Measurements from ENCODE around the gene DCTN3. TPM values are rescaled to one million over a fixed set of nuclear protein-coding genes. Genes with fewer than 3 reads are reported as not detected.
A peak's percentile ranks its signal among the peaks of the same experiment; 100 is the strongest.

DCTN3 gene
- total RNA-seq, 1 donor from 2014 or later: 135 TPM

GRCh38 chr9:34635556-34635955, 15.3 kb upstream of the DCTN3 start:
- Histone ChIP-seq H3K36me3 (peaks cover 10% of the 10 kb centered on the region), H3K9me3 (replicated peaks) (no peaks in the 10 kb centered on the region), H3K4me1 (peaks cover 37% of the 10 kb centered on the region), H3K27me3 (ENCODE audit: low read depth) (no peaks in the 10 kb centered on the region), H3K27ac (replicated peaks) (no peak overlapping the region), H3K4me3 (no peak overlapping the region)
- TF ChIP-seq CTCF (IDR thresholded peaks at IDR 0.05; ENCODE audit: borderline replicate concordance): no peak
- DNase-seq: no peak
- intact Hi-C loops (cut with micrococcal nuclease): no loop called here

GRCh38 chr9:34634551-34635248, 14.4 kb upstream of the DCTN3 start:
- Histone ChIP-seq H3K27ac (replicated peaks) (no peak overlapping the region), H3K4me1 (peaks cover 37% of the 10 kb centered on the region), H3K4me3 (no peak overlapping the region), H3K9me3 (replicated peaks) (no peaks in the 10 kb centered on the region), H3K27me3 (ENCODE audit: low read depth) (peaks cover 7% of the 10 kb centered on the region), H3K36me3 (peaks cover 10% of the 10 kb centered on the region)
- intact Hi-C loops (cut with micrococcal nuclease): no loop called here
- DNase-seq: no peak
- no peak for TF ChIP-seq CTCF (IDR thresholded peaks at IDR 0.05; ENCODE audit: borderline replicate concordance)

- Histone ChIP-seq H3K36me3 (peaks cover 10% of the 10 kb centered on the region), H3K9me3 (replicated peaks) (no peaks in the 10 kb centered on the region), H3K27ac (replicated peaks) (no peak overlapping the region), H3K27me3 (ENCODE audit: low read depth) (peaks cover 14% of the 10 kb centered on the region), H3K4me1 (peaks cover 41% of the 10 kb centered on the region), H3K4me3 (no peak overlapping the region)
- peak; percentile 90 for TF ChIP-seq CTCF (IDR thresholded peaks at IDR 0.05; ENCODE audit: borderline replicate concordance)
- DNase-seq: peak; percentile 53
- intact Hi-C loops (cut with micrococcal nuclease): no loop called here
Observed at GRCh38 chr9:34633851-34634550, 13.7 kb upstream of the DCTN3 start.

GRCh38 chr9:34633166-34633565, 12.9 kb upstream of the DCTN3 start:
- no peak for DNase-seq
- H3K4me1 ChIP-seq: peaks cover 43% of the 10 kb centered on the region
- TF ChIP-seq CTCF (IDR thresholded peaks at IDR 0.05; ENCODE audit: borderline replicate concordance): no peak
- peaks cover 22% of the 10 kb centered on the region for H3K27me3 ChIP-seq (ENCODE audit: low read depth)
- intact Hi-C loops (cut with micrococcal nuclease): no loop called here
- no peaks in the 10 kb centered on the region for H3K9me3 ChIP-seq (replicated peaks)
- H3K27ac ChIP-seq (replicated peaks): no peak overlapping the region
- H3K4me3 ChIP-seq: no peak overlapping the region
- peaks cover 10% of the 10 kb centered on the region for H3K36me3 ChIP-seq

GRCh38 chr9:34630402-34631154, 10.3 kb upstream of the DCTN3 start:
- no peak for DNase-seq
- Histone ChIP-seq H3K4me3 (no peak overlapping the region), H3K4me1 (peaks cover 21% of the 10 kb centered on the region), H3K27ac (replicated peaks) (no peak overlapping the region), H3K36me3 (peaks cover 9% of the 10 kb centered on the region), H3K9me3 (replicated peaks) (no peaks in the 10 kb centered on the region), H3K27me3 (ENCODE audit: low read depth) (peaks cover 48% of the 10 kb centered on the region)
- intact Hi-C loops (cut with micrococcal nuclease): no loop called here
- TF ChIP-seq CTCF (IDR thresholded peaks at IDR 0.05; ENCODE audit: borderline replicate concordance): no peak
